ENCODE results near the gene GLT6D1.

Gene GLT6D1

DNA sequence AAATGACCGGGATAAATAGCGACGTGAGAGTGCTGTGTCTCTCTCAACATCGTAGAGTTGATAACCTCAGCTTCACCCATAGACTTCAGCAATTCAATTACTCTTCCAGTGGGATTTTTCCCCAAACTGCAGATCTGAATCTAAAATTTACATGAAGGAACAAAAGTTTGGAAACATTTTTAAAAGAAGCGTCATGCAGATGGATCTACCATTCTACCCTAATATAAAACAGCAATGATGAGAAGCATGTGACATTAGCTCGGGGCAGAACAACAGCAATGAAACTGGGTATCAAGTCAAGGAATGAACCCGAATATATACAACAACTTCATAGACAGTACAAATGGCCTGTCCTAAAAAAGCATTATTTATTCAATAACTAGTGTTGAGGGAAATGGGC is 18.8 kb downstream of the GLT6D1 start:
- DNase-seq = no peak

DNA sequence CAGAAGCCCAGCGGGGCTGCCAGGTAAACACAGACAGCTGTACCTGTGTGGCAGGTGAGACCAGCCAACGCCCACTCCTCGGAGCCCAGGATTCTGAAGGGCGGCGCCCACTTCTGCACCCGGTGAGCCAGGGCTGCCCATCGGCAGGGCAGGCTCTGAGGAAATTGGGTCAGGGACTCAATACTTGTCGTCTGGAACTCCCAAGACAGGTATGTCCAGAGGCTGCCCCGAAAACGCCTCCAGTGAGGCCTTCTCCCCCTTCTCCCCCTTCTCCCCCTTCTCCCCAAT is 19.8 kb downstream of the GLT6D1 start:
- no peak for DNase-seq

DNA sequence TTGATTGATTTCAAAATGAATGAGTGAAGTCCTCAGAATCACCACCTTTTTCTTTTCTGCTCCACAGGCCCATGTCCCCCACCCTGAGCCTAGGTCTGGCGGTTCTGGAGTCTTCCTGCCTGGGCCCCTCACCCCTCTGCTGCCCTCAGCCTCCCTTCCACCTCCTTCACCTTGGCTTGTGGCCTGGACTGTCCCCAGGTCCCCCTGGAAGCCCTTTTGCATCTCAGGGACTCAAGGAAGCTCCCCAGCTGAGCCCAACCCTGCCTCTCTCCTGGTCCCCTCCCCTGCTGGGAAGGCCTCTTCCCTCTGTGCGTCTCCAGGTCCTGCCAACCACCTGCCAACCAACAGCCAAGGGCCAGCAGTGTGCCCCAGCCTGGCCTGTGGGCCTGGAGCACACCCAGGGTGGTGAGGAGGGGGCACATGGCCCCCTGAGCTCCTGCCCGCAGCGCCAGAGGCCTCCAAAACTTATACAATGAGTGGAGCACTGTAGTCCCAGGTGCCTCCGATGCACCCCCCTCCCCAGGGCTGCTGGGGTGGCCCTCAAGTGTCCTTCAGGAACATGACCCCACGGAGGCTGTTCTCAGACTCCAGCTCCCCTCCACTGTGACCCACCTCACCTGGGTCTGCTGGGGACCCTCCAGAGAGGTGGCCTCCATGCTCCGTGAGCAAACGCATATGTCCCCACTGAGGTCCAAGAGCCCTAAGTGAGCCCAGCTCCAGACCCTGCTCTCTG is 20.3 kb downstream of the GLT6D1 start:
- no peak for DNase-seq

DNA sequence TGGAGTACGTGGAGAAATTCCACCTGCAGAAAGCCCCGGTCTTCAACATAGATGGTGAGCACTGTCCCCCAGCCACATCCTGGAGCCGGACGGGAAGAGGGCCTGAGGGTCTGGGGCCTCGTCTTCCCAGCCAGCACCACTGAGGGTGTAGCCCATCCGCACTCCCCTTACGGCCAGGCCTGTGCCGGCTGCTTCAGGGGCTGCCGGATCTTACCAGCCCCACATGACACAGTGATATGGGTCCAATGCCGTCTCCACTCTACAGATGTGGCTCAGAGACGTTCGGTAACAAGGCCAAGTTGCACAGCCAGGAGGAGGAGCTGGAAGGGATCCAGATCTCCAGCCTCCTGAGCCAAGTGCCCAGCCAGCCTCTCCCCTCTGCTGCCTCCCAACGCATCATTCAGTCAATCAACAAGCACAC is 21.3 kb downstream of the GLT6D1 start:
- no peak for DNase-seq

DNA sequence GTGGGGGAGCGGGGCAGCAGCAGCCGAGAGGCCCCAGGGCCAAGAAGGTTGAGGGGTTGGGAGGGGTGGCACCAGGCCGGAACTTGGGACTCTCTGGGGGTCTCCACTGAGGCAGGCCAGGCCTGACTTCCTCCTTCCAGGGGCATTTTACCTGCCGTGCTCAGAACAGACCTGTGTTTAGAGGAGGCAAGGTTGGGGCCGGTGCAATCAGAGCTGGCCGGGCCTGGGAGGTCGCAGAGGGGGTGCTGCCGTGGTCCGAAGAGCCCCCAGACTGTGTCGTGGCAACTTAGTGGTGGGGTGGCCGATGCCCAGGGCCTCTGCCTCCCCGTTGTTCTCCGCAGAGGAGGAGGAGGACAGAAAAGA is 21.8 kb downstream of the GLT6D1 start:
- DNase-seq = no peak

DNA sequence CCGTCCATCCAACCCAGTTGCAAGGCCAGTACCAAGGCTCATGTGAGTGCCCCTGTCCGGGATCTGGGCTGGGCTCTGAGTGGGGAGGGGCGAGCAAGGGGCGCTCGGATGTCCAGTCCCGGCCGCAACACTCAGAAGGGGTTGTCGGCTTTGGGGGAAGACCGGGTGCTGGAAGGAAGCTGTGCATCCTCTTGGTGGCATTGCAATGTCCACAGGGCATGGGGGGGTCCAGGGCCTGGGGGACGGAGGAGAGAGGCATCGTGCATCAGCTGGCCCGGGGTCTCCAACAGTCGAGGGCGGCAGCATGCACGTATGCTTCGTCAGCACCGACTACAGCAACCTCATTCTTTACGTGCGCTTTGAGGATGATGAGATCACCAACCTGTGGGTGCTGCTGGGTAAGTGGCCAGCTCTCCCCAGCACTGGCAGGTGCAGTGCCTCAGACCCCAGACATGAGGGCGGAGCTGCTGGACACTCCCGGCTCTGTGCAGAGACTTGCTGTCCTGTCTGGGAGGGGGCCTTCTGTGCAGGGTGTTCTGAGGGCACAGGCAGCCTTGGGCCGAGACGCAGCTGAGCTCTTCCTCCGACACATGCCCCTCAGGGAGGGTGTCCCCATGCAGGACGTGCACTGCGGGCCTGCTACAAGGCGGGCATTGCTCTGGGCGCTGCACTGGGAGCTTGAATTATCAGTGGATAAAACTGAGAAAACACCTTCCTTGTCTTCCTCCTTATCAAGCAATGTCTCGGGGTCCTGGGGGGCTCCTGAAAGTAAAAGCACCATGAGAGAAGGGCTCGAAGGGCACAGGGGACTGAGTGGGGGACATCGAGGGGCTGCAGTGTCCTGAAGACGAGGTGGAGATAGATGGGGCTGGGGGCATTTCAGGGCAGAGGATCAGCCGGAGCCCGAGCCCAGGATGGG is 22.5 kb downstream of the GLT6D1 start:
- no peak for DNase-seq

DNA sequence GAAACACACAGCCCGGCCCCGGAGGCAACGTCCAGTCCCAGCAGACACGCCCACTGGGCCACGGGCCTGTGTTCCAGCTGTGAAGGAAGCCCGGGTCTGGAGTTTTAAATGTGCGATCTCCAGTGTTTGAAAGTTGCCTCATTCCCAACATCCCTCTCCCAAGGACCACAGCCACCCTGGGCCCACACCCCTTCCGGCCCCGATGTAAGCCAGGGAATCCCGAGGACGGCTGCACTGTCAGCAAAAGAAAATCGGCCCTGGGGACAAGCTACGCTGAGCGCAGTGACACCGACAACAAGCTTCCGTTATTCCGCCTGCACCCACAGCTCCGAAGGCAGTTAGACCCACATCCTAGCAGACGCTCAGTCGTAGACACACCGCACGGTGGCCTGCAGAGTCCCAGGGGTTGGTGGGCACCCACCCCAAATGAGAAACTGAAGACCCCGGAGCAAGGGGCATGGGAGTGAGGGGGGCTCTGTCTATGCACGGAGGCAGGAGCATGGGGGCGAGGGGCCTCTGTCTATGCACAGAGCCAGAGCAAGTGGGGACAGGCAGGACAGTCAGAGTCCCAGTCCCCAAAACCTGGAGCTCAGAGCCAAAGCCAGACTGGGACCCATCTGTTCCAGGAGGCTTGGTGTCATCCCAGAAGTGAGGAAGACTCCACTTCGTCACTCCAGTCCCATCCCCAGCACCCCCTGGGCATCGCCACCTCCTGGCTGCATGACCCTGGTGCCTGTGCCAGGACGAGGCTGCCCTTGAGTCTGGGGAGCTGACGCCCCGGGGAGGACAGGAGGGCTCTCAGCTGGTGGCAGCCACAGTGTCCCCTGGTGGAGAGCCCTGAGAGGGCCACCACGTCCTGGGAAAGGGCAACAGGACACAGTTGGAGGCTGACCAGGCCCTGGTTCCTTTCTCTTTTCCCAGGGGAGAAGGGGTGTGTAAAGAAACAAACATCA is 23.4 kb downstream of the GLT6D1 start:
- DNase-seq = no peak

DNA sequence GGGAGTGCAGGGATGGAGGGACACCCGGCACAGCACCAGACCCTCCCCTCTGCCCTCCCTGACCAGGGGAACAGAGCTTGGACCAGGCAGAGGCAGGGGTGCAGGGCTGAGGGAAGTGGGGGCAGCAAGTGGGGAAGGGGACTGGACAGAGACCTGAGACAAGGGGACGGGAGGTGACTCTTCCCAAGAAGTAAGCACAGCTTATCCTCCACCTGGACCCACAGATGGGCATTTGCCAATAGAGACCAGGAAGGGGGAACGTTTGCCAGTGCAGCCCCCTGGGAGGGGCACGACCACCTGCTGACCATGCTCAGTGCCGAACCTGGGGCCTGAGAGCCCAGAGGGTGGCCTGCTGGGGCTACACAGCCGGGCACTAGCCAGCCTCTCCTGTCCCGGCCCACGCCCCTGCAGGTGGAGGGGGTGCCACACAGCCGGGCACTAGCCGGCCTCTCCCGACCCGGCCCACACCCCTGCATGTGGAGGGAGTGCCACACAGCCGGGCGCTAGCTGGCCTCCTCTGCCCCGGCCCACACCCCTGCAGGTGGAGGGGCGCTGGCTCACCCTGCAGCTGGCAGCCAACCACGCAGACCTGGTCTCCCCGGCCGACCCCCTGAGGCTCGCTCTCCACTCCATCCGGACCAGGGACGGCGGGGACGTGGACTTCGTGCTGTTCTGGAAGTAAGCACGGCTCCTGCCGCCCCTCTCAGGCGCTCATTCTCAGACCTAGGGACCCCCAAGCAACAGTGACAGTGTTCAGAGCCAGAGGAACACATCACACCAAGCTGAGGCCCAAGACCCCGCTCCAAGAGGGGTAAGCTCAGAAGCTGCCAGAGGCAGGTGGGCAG is 24.3 kb downstream of the GLT6D1 start:
- DNase-seq = no peak

DNA sequence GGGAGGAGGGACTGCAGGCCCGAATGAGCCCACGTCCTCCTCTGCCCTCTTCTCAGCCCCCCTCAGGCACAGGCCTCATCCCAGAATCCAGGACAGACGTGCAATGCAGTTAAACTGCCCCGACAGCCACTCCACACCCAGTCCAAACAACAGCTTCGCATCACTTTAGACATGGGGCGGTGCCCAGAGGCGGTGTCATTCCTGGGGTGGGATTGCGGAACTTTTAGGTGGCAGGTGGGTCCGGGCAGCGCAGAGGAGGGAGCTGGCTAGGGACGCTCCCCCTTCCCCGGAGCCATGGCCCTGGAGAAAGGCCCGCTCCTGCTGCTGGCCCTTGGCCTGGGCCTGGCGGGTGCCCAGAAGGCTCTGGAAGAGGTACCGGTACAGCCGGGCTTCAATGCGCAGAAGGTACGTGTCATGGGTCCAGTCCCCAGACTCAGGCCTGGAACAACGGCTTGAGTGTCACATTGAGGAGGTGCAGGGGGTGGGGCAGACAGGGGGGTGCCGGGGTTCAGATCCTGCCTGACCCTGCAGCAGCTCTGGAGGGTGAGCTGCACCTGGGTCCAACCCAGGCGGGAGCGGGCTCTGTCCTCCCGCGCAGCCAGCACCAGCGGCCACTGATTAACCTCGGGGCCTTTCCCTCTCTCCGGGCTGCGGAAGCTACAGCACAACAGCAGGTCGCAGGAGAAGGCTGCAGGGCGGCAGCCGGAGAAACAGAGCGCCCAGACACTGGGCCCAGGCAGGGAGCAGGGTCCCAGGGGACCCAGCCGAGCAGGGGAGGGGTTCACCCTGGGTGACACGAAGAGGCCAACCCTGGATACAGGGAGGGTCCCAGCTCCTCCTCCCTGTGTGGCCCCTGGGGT is 25.2 kb downstream of the GLT6D1 start:
- no peak for DNase-seq

DNA sequence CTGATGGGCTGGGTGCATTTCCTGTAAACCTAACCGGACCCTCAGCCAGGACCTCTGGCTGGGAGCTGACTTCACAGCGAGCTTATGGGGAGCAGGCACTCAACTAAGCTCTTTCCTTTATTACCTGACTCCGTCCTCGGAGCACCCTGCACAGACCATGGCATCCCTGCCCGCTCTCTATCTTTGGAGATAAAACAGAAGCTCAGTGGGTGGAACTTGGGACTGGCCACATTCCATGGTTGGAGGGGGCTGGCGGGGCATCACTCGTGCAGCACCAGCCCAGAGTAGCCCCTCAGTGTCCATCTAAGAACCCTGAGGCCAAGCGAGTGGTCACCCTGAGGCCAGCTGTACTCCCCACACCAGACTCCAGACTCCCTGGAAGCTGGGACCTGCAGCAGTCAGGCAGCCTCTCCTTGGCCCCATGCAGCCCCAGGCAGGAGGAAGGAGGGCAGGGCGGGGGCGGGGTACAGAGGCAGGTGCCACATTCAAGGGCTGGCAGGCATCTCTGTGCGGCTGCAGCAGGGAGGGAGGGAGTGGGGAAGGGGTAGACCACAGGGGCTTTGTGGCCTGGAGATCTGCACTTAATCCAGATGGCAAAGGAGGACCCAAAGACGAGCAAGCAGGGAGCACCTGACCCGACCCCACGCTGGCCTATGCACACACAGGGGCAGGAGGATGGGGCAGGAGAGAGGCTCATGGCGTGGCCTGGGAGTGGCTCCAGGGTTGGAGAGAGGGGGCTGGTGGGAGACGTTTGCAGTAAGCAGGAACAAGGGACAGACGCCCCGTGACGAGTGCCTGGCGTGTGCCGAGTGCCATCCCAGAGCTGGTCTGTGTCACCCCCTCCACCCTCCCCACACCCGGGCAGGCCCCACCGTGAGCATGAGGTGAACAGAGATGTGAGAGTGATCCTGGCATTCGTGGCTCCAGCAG is 26.1 kb downstream of the GLT6D1 start:
- DNase-seq = no peak

DNA sequence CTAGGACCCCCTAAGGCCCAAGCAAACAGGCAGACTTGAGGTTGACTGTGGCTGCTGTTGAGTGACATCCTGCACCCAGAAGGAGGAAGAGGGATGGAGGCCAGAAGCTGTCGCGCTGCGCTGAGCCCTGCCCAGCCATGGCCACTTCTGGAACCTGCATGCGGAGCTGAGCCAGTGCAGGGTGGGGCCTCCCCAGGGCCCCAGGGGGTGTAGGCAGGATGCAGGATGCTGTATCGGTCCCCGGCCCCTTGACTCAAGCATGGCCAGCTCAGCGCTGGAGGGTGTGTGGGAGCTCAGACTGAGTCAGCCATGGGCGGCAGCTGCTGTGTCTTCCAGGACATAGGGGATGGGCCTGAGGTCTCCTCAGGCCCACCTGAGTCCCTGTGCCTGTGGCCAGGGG is 26.9 kb downstream of the GLT6D1 start:
- no peak for DNase-seq

DNA sequence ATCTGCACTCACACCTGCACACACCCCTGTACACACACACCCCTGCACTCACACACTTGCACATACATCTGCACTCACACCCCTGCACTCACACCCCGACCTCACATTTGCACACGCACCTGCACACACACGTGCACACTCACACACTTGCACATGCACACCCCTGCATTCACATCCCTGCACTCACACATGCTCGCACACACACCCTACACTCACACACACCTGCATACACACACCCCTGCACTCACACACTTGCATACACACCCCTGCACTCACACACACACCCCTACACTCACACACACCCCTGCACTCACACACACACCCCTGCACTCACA is 27.5 kb downstream of the GLT6D1 start:
- DNase-seq = no peak

DNA sequence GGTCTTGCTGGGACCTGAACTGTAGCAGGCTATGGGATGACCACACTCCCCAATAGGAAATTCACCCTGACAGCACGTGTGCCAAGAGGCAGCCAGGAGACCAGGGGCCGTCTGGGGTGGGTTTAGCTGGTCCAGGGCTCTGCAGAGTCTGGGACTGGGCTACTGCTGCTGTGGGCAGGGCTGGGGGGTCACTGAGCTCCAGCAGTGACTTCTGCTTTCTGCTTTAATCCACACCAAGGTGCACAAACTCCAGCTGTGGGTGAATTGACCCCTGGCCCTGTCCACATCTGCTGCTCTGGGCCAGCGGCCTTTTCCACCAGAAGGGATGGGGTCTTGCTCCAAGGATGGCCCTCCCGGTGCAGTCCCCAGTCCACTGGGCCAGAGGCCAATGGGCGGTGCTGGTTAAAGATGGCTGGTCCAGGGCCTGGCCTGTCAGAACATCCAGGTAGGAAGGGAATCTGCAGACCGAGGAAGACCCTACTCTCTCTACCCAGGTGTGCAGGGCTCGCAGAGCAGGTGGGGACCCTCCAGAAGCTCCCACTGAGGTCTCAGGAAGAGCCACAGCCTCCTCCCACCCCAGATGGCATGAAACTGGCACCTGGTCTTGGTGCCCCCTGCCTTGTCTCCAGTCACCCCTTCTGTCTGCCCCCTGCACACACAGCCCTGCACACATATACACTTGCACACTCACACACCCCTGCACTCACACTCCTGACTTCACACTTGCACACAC is 28.0 kb downstream of the GLT6D1 start:
- no peak for DNase-seq

DNA sequence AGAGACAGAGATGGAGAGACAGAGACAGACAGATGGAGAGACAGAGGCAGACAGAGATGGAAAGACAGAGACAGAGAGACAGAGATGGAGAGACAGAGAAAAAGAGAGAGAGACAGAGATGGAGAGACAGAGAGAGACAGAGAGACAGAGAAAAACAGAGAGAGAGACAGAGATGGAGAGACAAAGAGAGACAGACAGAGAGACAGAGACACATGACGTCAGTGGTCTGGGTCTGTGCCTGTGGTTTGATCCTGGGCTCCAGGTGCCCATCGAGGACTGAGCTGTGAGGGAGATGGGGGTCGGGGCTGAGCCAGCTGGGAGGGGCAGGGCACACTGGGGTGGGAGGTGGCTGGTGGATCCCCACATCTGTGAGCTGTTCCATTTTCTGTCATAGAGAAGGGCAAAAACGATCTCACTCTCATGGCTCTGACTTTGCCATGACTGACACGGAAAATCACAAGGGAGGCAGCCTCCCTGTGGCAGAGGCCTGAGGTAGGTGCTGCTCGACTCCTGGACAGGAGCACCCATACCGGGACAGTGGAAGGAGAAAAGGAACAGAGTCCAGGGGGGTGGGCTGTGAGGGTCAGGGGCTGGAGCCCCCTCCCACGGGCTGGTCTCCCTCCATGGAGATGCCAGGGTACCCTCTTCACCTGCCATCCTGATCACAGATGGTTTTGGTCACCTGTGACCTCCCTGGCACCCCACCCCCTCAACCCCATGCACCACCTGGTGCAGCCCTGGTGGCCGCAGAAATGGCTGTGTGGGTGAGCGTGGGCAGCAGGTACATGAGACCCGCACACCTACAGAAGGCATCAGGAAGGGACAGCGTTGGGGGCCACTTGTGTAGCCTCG is 28.8 kb downstream of the GLT6D1 start:
- no peak for DNase-seq

DNA sequence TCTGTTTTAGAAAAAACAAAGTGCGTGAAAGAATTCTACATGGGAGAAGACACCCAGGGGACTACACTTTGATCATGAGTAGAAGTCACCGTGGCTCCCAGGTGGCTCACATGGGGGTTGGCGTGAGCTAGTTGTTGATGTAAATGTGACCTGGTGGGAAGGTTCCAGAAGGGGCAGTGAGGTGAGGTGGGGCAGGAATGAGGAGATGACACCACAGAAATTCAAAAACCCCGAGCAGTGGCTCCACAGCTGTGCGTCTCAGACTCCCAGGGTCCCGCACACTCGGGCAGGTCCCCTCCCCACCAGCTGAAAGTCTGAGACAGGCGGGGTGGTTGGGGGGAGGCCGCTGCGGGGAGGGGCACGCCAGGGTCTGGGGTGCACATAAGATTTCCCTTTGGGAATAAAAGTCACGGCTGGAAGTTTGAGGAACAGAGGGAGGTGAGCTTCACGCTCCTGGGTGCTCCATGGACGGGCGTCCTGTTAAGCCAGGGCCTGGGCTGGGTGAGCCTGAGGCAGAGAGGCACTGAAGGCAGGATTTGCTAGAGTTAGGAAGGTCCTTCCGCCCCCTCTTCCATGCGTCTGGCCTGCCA is 29.9 kb downstream of the GLT6D1 start:
- no peak for DNase-seq

DNA sequence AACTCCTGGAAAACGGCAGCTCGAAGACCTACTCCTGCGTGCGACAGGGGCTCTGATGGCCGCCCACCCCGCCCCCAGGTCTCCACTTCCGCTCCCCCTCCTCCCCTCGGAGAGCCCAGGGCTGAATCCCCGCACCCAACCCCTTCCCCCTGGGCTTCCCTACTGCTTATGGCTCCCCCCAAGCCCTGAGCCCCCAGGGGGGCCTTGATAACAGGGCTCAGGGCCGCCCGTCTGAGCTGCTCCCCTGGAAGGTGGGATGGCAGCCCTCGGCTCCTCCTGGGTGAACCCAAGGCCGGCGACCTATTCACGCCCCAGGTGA is 30.4 kb downstream of the GLT6D1 start:
- no peak for DNase-seq

DNA sequence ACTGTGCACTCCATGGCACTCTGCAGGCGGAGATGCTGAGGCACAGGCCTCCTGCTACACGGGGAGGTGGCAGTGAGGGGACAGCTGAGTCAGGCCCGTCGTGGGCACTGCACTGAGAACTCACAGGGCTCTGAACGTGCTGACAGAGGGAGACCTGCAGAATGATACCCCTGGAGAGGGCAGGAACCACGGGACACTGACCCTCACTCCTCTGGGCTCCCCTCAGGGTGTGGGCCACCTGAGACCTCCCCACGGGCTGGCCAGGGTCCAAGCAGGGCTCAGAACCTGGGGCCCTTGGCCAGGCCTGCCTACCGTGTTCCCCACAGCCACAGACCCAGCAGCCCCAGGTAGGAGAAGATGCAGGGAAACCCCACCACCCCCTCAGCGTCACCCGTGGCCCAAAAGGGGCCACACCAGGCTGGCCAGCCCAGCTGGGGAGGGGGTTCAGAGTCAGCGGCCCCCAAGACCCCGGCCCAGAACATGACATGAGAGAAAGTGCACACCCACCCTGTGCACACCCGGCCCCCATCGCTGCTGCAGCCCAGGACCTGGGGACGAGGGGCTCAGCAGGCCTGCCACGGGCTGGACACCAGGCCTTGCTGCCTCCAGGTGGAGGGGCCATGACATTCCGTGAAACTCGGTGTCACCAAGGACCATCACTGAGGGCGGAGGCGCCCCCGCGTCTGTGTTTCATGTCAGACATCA is 30.9 kb downstream of the GLT6D1 start:
- no peak for DNase-seq

Data from right hindlimb (tissue), 1 donor.